IPS-18a (cell line): ENCODE data around the gene PATJ.
A peak's percentile ranks its signal among the peaks of the same experiment; 100 is the strongest.

ENCODE experiments used
- H3K27ac ChIP-seq: one replicate; pipeline ENCODE4 v1.5.1; 2013; ENCODE audit warnings: low read length
- H3K27me3 ChIP-seq: one replicate; pipeline ENCODE4 v1.6.1; 2013; ENCODE audit warnings: mild to moderate bottlenecking, low read length; ENCODE audit not compliant: control insufficient read depth, insufficient read depth
- H3K36me3 ChIP-seq: one replicate; pipeline ENCODE4 v1.6.1; 2013; ENCODE audit warnings: low read depth, low read length; ENCODE audit not compliant: control insufficient read depth
- H3K4me1 ChIP-seq: one replicate; pipeline ENCODE4 v1.6.1; 2013; ENCODE audit warnings: low read depth, low read length; ENCODE audit not compliant: control insufficient read depth
- H3K4me3 ChIP-seq: one replicate; pipeline ENCODE4 v1.5.1; 2013; ENCODE audit warnings: low read length
- H3K9ac ChIP-seq: one replicate; pipeline ENCODE4 v1.6.1; 2013; ENCODE audit warnings: mild to moderate bottlenecking, low read length, moderate library complexity
- H3K9me3 ChIP-seq: one replicate; pipeline ENCODE4 v1.6.1; 2013; ENCODE audit warnings: low read depth, low read length; ENCODE audit not compliant: control insufficient read depth

PATJ gene

DNA sequence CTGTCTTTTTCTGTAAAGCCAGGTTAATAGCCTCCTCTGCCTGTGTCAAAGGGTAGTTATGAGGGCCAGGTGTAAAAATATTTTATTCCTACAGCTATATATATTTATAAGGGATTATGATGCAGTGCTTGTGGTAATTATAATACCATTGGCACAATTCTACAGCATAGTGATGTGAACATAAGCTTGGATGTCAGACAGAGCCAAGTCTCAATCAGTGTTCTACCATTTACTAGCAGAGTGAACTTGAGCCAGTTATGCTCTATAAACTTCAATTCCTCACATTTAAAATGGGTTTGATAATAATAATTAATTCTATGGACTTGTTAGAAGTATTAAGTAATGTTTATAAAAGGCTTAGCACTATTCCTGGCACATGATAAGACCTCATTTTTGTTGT lies 300.9 kb downstream of the PATJ start:
- Histone ChIP-seq H3K9me3 (no peaks in the 10 kb centered on the region), H3K27ac (no peak overlapping the region), H3K4me3 (no peak overlapping the region), H3K9ac (no peak overlapping the region), H3K36me3 (no peaks in the 10 kb centered on the region), H3K27me3 (no peaks in the 10 kb centered on the region), H3K4me1 (peaks cover 23% of the 10 kb centered on the region)

DNA sequence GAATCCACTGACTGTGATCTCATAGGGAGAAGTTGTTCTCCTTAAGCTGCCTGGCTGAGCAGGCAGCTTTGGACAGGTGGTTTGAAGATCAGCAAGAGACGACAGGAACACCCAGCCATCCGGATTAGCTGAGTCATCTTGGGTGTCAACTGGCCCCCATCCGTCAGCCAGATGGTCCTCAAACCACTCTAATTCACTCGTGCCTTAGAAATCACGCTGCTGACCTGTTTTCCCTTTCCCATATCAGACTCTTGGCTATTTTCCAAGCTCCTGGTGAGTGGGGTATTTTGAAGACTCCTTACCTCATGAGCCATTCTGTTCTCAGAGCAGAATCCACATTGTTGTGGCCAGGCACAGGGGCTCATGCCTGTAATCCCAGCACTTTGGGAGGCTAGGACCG lies 303.3 kb downstream of the PATJ start:
- H3K9me3 ChIP-seq, result no peaks in the 10 kb centered on the region
- no peaks in the 10 kb centered on the region for H3K36me3 ChIP-seq
- peaks cover 21% of the 10 kb centered on the region for H3K4me1 ChIP-seq
- H3K27ac ChIP-seq, result peak overlapping the region; percentile 51
- H3K9ac ChIP-seq, result no peak overlapping the region
- no peaks in the 10 kb centered on the region for H3K27me3 ChIP-seq
- no peak overlapping the region for H3K4me3 ChIP-seq

DNA sequence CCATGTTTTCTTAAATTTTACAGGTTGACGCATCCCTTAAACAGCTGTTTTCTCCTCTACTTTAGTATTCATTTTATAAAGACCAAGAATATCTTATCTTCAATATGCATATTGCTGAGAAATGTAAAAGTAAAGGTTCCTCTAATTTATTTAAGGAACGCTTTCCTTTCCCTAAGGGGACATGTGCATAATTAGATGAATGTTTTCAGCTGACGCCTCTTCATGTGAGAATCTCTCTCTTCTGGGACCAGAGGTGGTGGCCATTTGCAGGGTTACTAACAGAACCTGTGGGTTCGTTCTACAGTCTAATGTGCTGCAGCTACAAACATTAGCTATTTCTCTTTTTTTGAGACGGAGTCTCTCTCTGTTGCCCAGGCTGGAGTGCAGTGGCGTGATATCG lies 304.6 kb downstream of the PATJ start:
- H3K4me1 ChIP-seq, result peaks cover 13% of the 10 kb centered on the region
- H3K9me3 ChIP-seq, result no peaks in the 10 kb centered on the region
- no peak overlapping the region for H3K27ac ChIP-seq
- no peaks in the 10 kb centered on the region for H3K27me3 ChIP-seq
- no peak overlapping the region for H3K4me3 ChIP-seq
- H3K36me3 ChIP-seq, result no peaks in the 10 kb centered on the region
- no peak overlapping the region for H3K9ac ChIP-seq

DNA sequence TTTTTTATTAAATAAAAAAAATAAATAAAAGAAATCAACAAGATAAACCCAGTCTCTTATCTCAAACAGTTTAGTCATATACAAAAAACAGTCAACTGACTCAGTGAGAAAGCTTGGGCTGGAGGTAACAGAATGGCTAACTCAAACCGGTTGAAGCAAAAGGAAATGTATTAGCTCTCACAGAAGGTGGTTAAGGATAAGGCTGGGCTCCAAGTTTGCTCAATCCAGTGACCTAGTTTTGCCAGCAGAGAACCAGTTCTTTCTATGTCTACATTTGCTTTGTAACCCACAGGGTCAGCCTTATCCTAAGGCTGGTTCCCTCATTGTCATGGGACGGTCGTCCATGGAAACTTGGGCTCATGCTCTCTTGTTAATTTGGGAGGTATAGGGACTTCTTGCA lies 307.9 kb downstream of the PATJ start:
- H3K4me1 ChIP-seq, result peaks cover 12% of the 10 kb centered on the region
- no peak overlapping the region for H3K9ac ChIP-seq
- no peaks in the 10 kb centered on the region for H3K9me3 ChIP-seq
- no peaks in the 10 kb centered on the region for H3K36me3 ChIP-seq
- no peak overlapping the region for H3K27ac ChIP-seq
- no peaks in the 10 kb centered on the region for H3K27me3 ChIP-seq
- no peak overlapping the region for H3K4me3 ChIP-seq

GRCh38 chr1:62052946-62053345 lies 310.7 kb downstream of the PATJ start:
- no peak overlapping the region for H3K9ac ChIP-seq
- H3K4me3 ChIP-seq, result no peak overlapping the region
- no peaks in the 10 kb centered on the region for H3K36me3 ChIP-seq
- peaks cover 2% of the 10 kb centered on the region for H3K4me1 ChIP-seq
- H3K27ac ChIP-seq, result no peak overlapping the region
- no peaks in the 10 kb centered on the region for H3K9me3 ChIP-seq
- H3K27me3 ChIP-seq, result no peaks in the 10 kb centered on the region

DNA sequence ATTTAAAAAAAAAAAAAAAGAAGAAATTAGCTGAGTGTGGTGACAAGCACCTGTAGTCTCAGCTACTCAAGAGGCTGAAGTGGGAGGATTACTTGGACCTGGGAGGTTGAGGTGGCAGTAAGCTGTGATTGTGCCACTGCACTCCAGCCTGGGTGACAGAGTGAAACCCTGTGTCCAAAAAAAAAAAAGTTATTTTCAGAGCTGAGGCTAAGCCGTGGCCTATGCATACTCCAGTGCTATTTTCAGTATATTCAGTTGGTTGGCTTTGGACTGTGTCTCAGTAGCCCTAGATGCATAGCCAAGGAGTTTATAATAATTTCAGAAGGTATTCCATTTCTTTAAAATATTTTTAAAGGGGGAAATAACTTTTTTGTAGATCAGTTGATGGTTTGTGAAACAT lies 311.9 kb downstream of the PATJ start:
- no peaks in the 10 kb centered on the region for H3K36me3 ChIP-seq
- no peak overlapping the region for H3K9ac ChIP-seq
- H3K4me3 ChIP-seq, result no peak overlapping the region
- H3K4me1 ChIP-seq, result peaks cover 13% of the 10 kb centered on the region
- no peak overlapping the region for H3K27ac ChIP-seq
- H3K27me3 ChIP-seq, result no peaks in the 10 kb centered on the region
- H3K9me3 ChIP-seq, result no peaks in the 10 kb centered on the region

GRCh38 chr1:62057230-62057629 lies 314.9 kb downstream of the PATJ start:
- Histone ChIP-seq H3K9me3 (no peaks in the 10 kb centered on the region), H3K9ac (no peak overlapping the region), H3K27ac (no peak overlapping the region), H3K4me3 (no peak overlapping the region), H3K4me1 (peaks cover 16% of the 10 kb centered on the region), H3K36me3 (no peaks in the 10 kb centered on the region), H3K27me3 (no peaks in the 10 kb centered on the region)

DNA sequence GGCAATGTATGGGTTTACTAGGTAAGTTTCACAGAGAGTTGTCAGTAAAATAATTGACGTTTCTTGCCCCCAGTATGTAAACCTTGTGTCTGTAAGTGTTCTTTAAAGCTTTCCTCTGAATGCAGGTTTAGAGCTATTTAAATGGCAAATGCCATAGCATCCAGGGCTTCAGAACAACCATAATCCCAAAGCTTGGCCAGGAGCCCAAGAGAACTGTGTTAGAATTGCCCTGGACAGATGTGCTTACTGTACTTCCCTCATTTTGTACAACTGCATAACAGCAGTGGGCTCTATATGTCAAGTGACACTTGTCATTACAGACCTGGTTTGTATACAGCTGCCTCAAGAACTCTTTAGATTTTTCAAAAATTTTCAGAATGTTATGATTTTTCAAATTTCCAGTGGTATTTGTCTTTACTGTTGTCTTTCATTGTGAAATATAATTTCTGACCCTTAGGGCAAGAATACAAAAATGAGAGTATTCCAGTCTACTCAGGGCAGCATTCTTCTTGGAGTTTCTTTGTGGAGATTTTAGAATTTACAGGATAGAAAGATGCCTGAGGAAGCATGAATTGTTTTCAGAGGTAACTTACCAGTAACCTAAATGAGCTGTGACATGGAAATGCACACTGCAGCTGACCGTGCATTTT lies 315.5 kb downstream of the PATJ start:
- H3K9me3 ChIP-seq, result no peaks in the 10 kb centered on the region
- H3K36me3 ChIP-seq, result no peaks in the 10 kb centered on the region
- no peaks in the 10 kb centered on the region for H3K27me3 ChIP-seq
- H3K4me1 ChIP-seq, result peaks cover 16% of the 10 kb centered on the region
- H3K27ac ChIP-seq, result no peak overlapping the region
- no peak overlapping the region for H3K9ac ChIP-seq
- no peak overlapping the region for H3K4me3 ChIP-seq

- no peaks in the 10 kb centered on the region for H3K9me3 ChIP-seq
- no peak overlapping the region for H3K9ac ChIP-seq
- H3K36me3 ChIP-seq, result no peaks in the 10 kb centered on the region
- no peak overlapping the region for H3K4me3 ChIP-seq
- no peaks in the 10 kb centered on the region for H3K27me3 ChIP-seq
- peaks cover 16% of the 10 kb centered on the region for H3K4me1 ChIP-seq
- no peak overlapping the region for H3K27ac ChIP-seq
Observed at GRCh38 chr1:62058956-62059355, 316.7 kb downstream of the PATJ start.

- Histone ChIP-seq H3K27me3 (no peaks in the 10 kb centered on the region), H3K9me3 (peaks cover 4% of the 10 kb centered on the region), H3K36me3 (no peaks in the 10 kb centered on the region), H3K4me3 (no peak overlapping the region), H3K4me1 (peaks cover 19% of the 10 kb centered on the region), H3K27ac (no peak overlapping the region), H3K9ac (no peak overlapping the region)
Observed at GRCh38 chr1:62062087-62062486, 319.8 kb downstream of the PATJ start.

GRCh38 chr1:62064829-62065407 lies 322.6 kb downstream of the PATJ start:
- H3K9ac ChIP-seq, result no peak overlapping the region

DNA sequence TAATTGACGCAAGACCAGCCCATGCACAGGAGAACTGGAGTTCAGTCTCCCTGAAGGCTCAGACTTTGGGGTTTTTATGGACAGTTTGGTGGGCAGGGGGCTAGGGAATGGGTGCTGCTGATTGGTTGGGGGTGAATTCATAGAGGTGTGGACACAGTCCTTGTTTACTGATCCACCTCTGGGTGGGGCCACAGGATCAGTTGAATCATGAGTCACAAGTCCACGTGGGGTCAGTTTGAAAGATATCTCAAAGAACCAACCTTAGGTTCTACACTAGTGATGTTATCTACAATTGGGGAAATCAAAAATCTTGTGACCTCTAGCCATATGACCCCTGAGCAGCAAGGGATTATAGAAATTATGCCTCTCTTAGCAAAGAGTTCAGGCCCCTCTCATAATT lies 324.4 kb downstream of the PATJ start:
- Histone ChIP-seq H3K4me3 (no peak overlapping the region), H3K4me1 (peaks cover 3% of the 10 kb centered on the region), H3K36me3 (no peaks in the 10 kb centered on the region), H3K9me3 (peaks cover 4% of the 10 kb centered on the region), H3K27me3 (no peaks in the 10 kb centered on the region), H3K9ac (no peak overlapping the region), H3K27ac (no peak overlapping the region)

More at GRCh38 chr1:62064829-62065407, 322.6 kb downstream of the PATJ start:
- Histone ChIP-seq H3K9me3 (peaks cover 4% of the 10 kb centered on the region), H3K36me3 (no peaks in the 10 kb centered on the region), H3K27ac (no peak overlapping the region), H3K4me1 (peaks cover 3% of the 10 kb centered on the region), H3K4me3 (no peak overlapping the region), H3K27me3 (no peaks in the 10 kb centered on the region)
